ENCODE measurements around the gene LRRN4CL.

- no peak for TF ChIP-seq POLR2A (IDR thresholded peaks at IDR 0.05)
- TF ChIP-seq CTCF (IDR thresholded peaks at IDR 0.05): no peak
Measured at GRCh38 chr11:62648185-62648966, 41.0 kb downstream of the LRRN4CL start.

All from breast epithelium (tissue), 3 donors.